ENCODE results near the gene CEP78. TPM values are rescaled to one million over a fixed set of nuclear protein-coding genes. Genes with fewer than 3 reads are reported as not detected.

Gene CEP78
- total RNA-seq, 1 donor from 2014 or later = 34.6 TPM

GRCh38 chr9:78326564-78326963 lies 90.7 kb downstream of the CEP78 start:
- intact Hi-C loops (cut with micrococcal nuclease) = no loop called here

Other genes starting within 250 kb of the CEP78 start
- gene GNAQ, start 204.3 kb upstream of the CEP78 start, total RNA-seq = 37.6 and 37.9 TPM in 2 replicates
- gene PSAT1, start 61.0 kb downstream of the CEP78 start, total RNA-seq = 65.7 and 67.8 TPM in 2 replicates